Neutrophil (primary cell): ENCODE measurements around the gene TPO.

Experiments
- H3K27ac ChIP-seq: fragments of 200-600 bp; sonication (generic); 2 replicates; pipeline ENCODE4 v1.5.1; 2016; ENCODE audit warnings: mild to moderate bottlenecking, moderate library complexity
- H3K27me3 ChIP-seq: fragments of 200-600 bp; sonication (generic); 2 replicates; pipeline ENCODE4 v1.6.0; 2016; ENCODE audit warnings: mild to moderate bottlenecking
- H3K36me3 ChIP-seq: fragments of 200-600 bp; sonication (generic); 2 replicates; pipeline ENCODE4 v1.5.1; 2017
- H3K4me1 ChIP-seq, 2 experiments: fragments of 200-600 bp in 1 of 2; sonication (generic) in 1 of 2; 1 replicate in 1 of 2; 2 replicates in 1 of 2; pipeline versions ENCODE4 v1.5.1 to v1.6.1; 2013 to 2016; ENCODE audit warnings: low read depth in 1 of 2, low read length in 1 of 2, mild to moderate bottlenecking in 1 of 2, moderate library complexity in 1 of 2; ENCODE audit not compliant: control insufficient read depth in 1 of 2, insufficient read depth in 1 of 2
- H3K4me3 ChIP-seq, 2 experiments: fragments of 200-600 bp in 1 of 2; sonication (generic) in 1 of 2; 1 replicate in 1 of 2; 2 replicates in 1 of 2; pipeline ENCODE4 v1.5.1; 2013 to 2016; ENCODE audit warnings: low read depth in 1 of 2, low read length in 1 of 2, mild to moderate bottlenecking in 1 of 2, moderate library complexity in 1 of 2
- H3K9me3 ChIP-seq: fragments of 200-600 bp; sonication (generic); 2 replicates; pipeline ENCODE4 v1.5.1; 2016
- TF ChIP-seq, protein P1 (sequence below): fragments of 200-600 bp; sonication (generic); IDR thresholded peaks from 2 replicates; pipeline ENCODE4 v1.5.1; 2016; ENCODE audit warnings: antibody characterized with exemption

TPO gene

DNA sequence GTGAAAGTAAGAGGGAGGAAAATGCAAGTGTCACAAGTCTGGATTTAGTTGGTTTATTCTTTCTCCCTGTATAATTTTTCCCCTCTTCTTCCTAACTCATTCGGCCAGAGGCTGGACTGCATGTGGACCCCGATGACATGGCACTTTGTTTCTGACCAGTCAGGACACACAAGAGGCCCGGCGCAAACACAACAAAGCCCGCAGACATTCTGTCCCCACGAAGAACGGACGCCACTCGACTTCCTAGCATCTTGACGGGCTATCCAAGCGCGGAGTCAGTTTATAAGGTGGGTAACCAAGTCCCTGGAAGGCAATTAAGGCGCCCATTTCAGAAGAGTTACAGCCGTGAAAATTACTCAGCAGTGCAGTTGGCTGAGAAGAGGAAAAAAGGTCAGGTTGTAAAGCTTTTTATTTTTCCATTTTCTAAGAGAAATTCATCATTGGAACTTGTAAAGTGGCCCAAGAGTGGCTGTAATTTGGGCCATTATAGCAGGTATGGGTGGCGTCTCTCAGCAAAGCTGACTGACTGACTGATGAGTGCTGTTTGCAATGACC is at the start of gene TPO:
TPO (plus strand) TSS at position 308 of the 555 bp plus-strand sequence. CDS start 946 bp downstream, outside the sequence.
- Histone ChIP-seq H3K9me3 (no peaks in the 10 kb centered on the region), H3K4me3 (no peak within 1 kb of the TSS), H3K27me3 (no peaks in the 10 kb centered on the region), H3K4me1 (no peaks in the 10 kb centered on the region), H3K36me3 (no peaks in the 10 kb centered on the region), H3K27ac (no peak within 1 kb of the TSS)
- TF ChIP-seq, protein P1, sequence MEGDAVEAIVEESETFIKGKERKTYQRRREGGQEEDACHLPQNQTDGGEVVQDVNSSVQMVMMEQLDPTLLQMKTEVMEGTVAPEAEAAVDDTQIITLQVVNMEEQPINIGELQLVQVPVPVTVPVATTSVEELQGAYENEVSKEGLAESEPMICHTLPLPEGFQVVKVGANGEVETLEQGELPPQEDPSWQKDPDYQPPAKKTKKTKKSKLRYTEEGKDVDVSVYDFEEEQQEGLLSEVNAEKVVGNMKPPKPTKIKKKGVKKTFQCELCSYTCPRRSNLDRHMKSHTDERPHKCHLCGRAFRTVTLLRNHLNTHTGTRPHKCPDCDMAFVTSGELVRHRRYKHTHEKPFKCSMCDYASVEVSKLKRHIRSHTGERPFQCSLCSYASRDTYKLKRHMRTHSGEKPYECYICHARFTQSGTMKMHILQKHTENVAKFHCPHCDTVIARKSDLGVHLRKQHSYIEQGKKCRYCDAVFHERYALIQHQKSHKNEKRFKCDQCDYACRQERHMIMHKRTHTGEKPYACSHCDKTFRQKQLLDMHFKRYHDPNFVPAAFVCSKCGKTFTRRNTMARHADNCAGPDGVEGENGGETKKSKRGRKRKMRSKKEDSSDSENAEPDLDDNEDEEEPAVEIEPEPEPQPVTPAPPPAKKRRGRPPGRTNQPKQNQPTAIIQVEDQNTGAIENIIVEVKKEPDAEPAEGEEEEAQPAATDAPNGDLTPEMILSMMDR: no peak

DNA sequence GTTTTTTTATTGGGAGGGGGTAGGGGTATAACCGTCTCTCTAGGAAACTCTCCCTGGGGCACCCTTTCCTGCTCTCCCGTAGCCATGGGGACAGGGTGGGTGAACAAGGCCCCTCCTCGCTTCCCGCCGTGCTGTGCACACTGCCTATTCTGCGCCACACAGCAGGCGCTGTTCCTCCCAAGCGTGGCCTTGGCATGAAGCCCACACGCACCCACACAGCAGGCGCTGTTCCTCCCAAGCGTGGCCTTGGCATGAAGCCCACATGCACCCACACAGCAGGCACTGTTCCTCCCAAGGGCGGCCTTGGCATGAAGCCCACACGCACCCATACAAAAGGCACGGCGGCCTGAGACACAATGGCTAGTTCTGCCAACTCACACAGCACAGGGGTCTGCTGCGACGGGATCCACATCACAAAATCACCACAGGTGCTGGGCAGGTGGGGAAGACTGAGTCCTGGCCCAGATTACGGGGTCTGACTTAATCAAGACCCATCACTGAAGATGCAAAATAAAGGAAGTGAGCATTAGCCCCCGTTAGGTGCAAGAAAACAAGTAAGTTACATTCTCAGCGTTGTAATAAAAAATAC is 46.6 kb upstream of the TPO start:
- Histone ChIP-seq H3K4me1 (no peaks in the 10 kb centered on the region), H3K4me3 (no peak overlapping the region), H3K9me3 (no peaks in the 10 kb centered on the region), H3K27me3 (peaks cover 19% of the 10 kb centered on the region), H3K36me3 (no peaks in the 10 kb centered on the region), H3K27ac (no peak overlapping the region)
- TF ChIP-seq, protein P1: no peak

DNA sequence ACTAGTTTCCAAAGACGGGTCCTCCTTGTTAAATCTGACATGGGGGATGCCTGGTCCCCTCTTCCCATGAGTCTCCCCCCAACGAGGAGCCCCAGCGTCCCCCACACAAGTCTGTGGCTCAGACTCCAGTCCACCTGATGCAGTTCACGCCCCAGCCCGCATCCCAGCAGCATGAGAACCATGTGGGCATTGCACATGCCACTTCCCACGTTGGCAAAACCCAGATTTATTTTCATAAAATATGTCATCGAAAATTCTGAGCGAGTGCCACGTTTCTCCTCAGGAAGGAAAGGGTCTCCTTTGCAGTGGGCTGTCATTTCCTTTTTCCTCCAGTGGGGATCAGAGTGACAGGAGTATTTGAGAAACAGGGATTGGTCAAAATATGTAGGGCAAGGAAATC is 45.7 kb upstream of the TPO start:
- Histone ChIP-seq H3K36me3 (no peaks in the 10 kb centered on the region), H3K27me3 (peaks cover 19% of the 10 kb centered on the region), H3K27ac (no peak overlapping the region), H3K4me3 (no peak overlapping the region), H3K9me3 (no peaks in the 10 kb centered on the region), H3K4me1 (no peaks in the 10 kb centered on the region)
- TF ChIP-seq, protein P1: no peak

DNA sequence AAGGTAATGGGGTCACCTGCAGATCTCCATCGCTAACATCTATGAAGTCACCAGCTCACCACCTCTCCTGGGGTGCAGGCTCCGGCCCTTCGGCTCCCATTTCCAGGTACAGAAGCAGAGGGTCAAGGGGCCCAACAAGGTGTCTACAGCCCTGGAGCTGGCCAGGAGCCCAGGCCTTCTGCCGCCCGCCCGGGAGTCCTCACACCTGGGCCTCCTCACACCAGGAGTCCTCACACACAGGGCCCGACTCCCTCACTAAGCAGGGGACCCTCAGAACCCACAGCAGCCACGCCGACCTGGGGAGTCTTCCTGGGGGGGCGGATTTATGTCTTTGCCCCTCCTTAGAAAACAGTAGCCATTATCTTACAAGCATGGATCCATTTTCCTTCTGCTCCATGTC is 43.4 kb upstream of the TPO start:
- Histone ChIP-seq H3K9me3 (no peaks in the 10 kb centered on the region), H3K27ac (no peak overlapping the region), H3K27me3 (peaks cover 19% of the 10 kb centered on the region), H3K4me1 (no peaks in the 10 kb centered on the region), H3K36me3 (no peaks in the 10 kb centered on the region), H3K4me3 (no peak overlapping the region)
- TF ChIP-seq, protein P1: no peak

DNA sequence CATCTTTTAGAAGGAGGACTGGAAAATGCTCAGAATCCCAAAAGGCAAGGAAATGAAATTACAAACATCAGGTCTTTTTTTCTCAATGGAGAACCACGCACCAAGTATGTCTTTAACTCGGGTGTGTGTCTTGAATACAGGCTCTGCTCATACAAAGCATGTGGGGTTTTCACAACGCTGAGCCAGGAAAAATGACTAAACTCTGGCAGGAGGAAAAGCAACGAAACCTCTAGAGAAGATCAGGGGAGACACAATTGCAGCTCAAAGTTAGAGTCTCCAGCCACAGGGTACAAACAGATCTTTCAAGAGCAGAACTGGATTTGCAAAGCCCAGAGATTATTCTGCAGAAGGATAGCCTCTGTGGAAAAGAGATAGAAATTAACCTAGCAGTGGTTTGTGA is 42.8 kb upstream of the TPO start:
- Histone ChIP-seq H3K4me1 (no peaks in the 10 kb centered on the region), H3K36me3 (no peaks in the 10 kb centered on the region), H3K27me3 (peaks cover 19% of the 10 kb centered on the region), H3K27ac (no peak overlapping the region), H3K9me3 (no peaks in the 10 kb centered on the region), H3K4me3 (no peak overlapping the region)
- TF ChIP-seq, protein P1: no peak
